A549 treated with Mapracorat at 1 μM for 4 hours (cell line): ENCODE results near the gene ICA1. TPM values are rescaled to one million over a fixed set of nuclear protein-coding genes. Genes with fewer than 3 reads are reported as not detected.

Source experiments
- total RNA-seq: library from RNA; stranded (reverse); fragments of 200-300 nt; extraction: Qiagen RNA extraction; gene quantifications from 5 replicates; pipeline ENCODE4 v1.2.3, GENCODE V29; 2022

Gene ICA1
- total RNA-seq = 0.77 to 1.6 TPM (median 1.00 TPM) in 5 replicates

GRCh38 chr7:8261711-8262695 is at the start of gene ICA1:
ICA1 (minus strand) TSS chr7:8262167; CDS start chr7:8235926, 26,241 bp downstream.

Other genes starting within 250 kb of the ICA1 start
- not detected in 5 replicates for gene NXPH1, start 171.4 kb upstream of the ICA1 start, total RNA-seq